K562 (cell line): ENCODE results near the gene NACC1. TPM values are rescaled to one million over a fixed set of nuclear protein-coding genes. Genes with fewer than 3 reads are reported as not detected.
A peak's percentile ranks its signal among the peaks of the same experiment; 100 is the strongest.

Experiments used
- CEBPZ ChIP-seq: fragments of 150-350 bp; IDR thresholded peaks from 2 replicates; pipeline ENCODE4 v1.6.1; 2014; ENCODE audit warnings: low read depth, mild to moderate bottlenecking, low read length, borderline replicate concordance
- EGR1 ChIP-seq: fragments of 450-650 bp; conservative IDR thresholded peaks from 2 replicates; pipeline ENCODE4 v1.6.1; 2017; ENCODE audit warnings: mild to moderate bottlenecking
- EZH2 ChIP-seq: IDR thresholded peaks from 2 replicates; pipeline ENCODE4 v1.6.1; 2012; ENCODE audit warnings: low read depth, mild to moderate bottlenecking, inconsistent platforms, low read length, borderline replicate concordance
- KDM5B ChIP-seq: fragments of 200-600 bp; sonication (generic); IDR thresholded peaks from 2 replicates; pipeline ENCODE4 v1.6.1; 2012; ENCODE audit warnings: low read depth, mild to moderate bottlenecking, moderate library complexity, low read length, control low read depth, inconsistent platforms; ENCODE audit not compliant: insufficient replicate concordance
- MEF2D ChIP-seq: conservative IDR thresholded peaks from 2 replicates; pipeline ENCODE4 v1.6.1; 2016; ENCODE audit warnings: low read depth, missing genetic modification characterization, missing compliant biosample characterization
- MNT ChIP-seq, 2 experiments: fragments of 450-650 bp; conservative IDR thresholded peaks; 2 replicates each; pipeline ENCODE4 v1.6.1; 2017; ENCODE audit warnings: mild to moderate bottlenecking in 2 of 2, moderate library complexity in 2 of 2
- MYC ChIP-seq, 2 experiments: fragments of 250-450 bp in 1 of 2; sonication (Bioruptor Pico) in 1 of 2; IDR thresholded peaks; 2 replicates each; pipeline versions ENCODE4 v1.5.1 to v1.6.1; 2012 to 2021; ENCODE audit warnings: low read depth in 2 of 2, borderline replicate concordance in 1 of 2, improper control_type of control experiment in 1 of 2, low read length in 1 of 2, mild to moderate bottlenecking in 1 of 2, moderate library complexity in 1 of 2
- NR2C2 ChIP-seq, 2 experiments: fragments of 200-800 bp in 1 of 2; sonication (Bioruptor generic) in 1 of 2; sonication (generic) in 1 of 2; formaldehyde crosslinking in 1 of 2; IDR thresholded peaks; 2 replicates each; pipeline versions ENCODE4 v1.6.1 to v1.8.0; 2016 to 2022; ENCODE audit warnings: mild to moderate bottlenecking in 1 of 2, missing compliant biosample characterization in 1 of 2, missing genetic modification characterization in 1 of 2, missing genetic modification reagents in 1 of 2
- PTRF ChIP-seq: fragments of 450-650 bp; IDR thresholded peaks from 2 replicates; pipeline ENCODE4 v1.6.1; 2016; ENCODE audit warnings: mild to moderate bottlenecking, missing genetic modification characterization, missing compliant biosample characterization
- RCOR1 ChIP-seq, 2 experiments: IDR thresholded peaks; 2 replicates each; pipeline ENCODE4 v1.6.1; 2012; ENCODE audit warnings: low read depth in 2 of 2, low read length in 2 of 2, borderline replicate concordance in 1 of 2, improper control_type of control experiment in 1 of 2
- SMARCE1 ChIP-seq: fragments of 450-650 bp; IDR thresholded peaks from 2 replicates; pipeline ENCODE4 v1.7.1; 2016; ENCODE audit warnings: mild to moderate bottlenecking
- TCF7L2 ChIP-seq: fragments of 150-350 bp; IDR thresholded peaks from 2 replicates; pipeline ENCODE4 v1.6.1; 2016; ENCODE audit warnings: low read depth, mild to moderate bottlenecking, low read length, moderate library complexity
- ZNF780A ChIP-seq: fragments of 250-450 bp; sonication (Bioruptor Pico); IDR thresholded peaks from 2 replicates; pipeline ENCODE4 v1.5.0; 2021; ENCODE audit warnings: mild to moderate bottlenecking
- polyA plus RNA-seq, 8 experiments: library from polyadenylated mRNA; depleted of rRNA in 4 of 8; stranded (reverse) in 5 of 8; unstranded in 3 of 8; fragments of >200 nt; fragmentation: Nextera tagmentation in 2 of 8; fragmentation: Illumina TruSeq in 1 of 8; extraction: Ambion mirVana in 2 of 8; extraction: Trizol in 1 of 8; gene quantifications; 2 replicates each; pipeline versions ENCODE4 v1.2.1 to v1.2.3, GENCODE V29; 2011 to 2014; ENCODE audit warnings: inconsistent platforms in 1 of 8, missing spikeins in 1 of 8
- total RNA-seq, 7 experiments: library from RNA; depleted of rRNA in 6 of 7; stranded (reverse); fragments of >200 nt in 6 of 7; fragmentation: Illumina TruSeq in 2 of 7; extraction: Trizol in 2 of 7; gene quantifications; 2 replicates each; pipeline versions ENCODE4 v1.2.1 to v1.2.3, GENCODE V29; 2011 to 2021; ENCODE audit warnings: low replicate concordance in 1 of 7
- TF ChIP-seq, protein P1 (sequence below): fragments of 450-650 bp; formaldehyde crosslinking; IDR thresholded peaks from 2 replicates; pipeline ENCODE4 v1.4.0; 2022; ENCODE audit warnings: mild to moderate bottlenecking, moderate library complexity
- TF ChIP-seq, protein P2 (sequence below): sonication (generic); formaldehyde crosslinking; IDR thresholded peaks from 2 replicates; pipeline ENCODE4 v1.8.0; 2022; ENCODE audit warnings: mild to moderate bottlenecking, low read depth, missing genetic modification reagents
- TF ChIP-seq, protein P3 (sequence below): fragments of 250-450 bp; sonication (Bioruptor Pico); IDR thresholded peaks from 2 replicates; pipeline ENCODE4 v1.5.0; 2020; ENCODE audit warnings: mild to moderate bottlenecking

The NACC1 gene
- total and polyA plus RNA-seq, 9 of the 15 experiments (the other 6 are each of a cell fraction or from before 2014, with no cell fraction given) = 0.04 to 96.6 (median 25.8) TPM

- TF ChIP-seq NR2C2 (CRISPR knock-in tag; IDR thresholded peaks at IDR 0.05) = peak; percentile 56; the same call in 1 of the 2 replicates
- peak; percentile 95 for TF ChIP-seq NR2C2 (tag; IDR thresholded peaks at IDR 0.05)
- TF ChIP-seq, protein P1, sequence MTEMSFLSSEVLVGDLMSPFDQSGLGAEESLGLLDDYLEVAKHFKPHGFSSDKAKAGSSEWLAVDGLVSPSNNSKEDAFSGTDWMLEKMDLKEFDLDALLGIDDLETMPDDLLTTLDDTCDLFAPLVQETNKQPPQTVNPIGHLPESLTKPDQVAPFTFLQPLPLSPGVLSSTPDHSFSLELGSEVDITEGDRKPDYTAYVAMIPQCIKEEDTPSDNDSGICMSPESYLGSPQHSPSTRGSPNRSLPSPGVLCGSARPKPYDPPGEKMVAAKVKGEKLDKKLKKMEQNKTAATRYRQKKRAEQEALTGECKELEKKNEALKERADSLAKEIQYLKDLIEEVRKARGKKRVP (CRISPR knock-in tag) = peak; percentile 21; the same call in 1 of the 2 replicates
- TF ChIP-seq KDM5B = peak; percentile 80
- TF ChIP-seq, protein P2, sequence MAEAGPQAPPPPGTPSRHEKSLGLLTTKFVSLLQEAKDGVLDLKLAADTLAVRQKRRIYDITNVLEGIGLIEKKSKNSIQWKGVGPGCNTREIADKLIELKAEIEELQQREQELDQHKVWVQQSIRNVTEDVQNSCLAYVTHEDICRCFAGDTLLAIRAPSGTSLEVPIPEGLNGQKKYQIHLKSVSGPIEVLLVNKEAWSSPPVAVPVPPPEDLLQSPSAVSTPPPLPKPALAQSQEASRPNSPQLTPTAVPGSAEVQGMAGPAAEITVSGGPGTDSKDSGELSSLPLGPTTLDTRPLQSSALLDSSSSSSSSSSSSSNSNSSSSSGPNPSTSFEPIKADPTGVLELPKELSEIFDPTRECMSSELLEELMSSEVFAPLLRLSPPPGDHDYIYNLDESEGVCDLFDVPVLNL (CRISPR knock-in tag) = no peak
- peak; percentile 51; the same call in 1 of the 2 replicates for TF ChIP-seq TCF7L2
- TF ChIP-seq CEBPZ = no peak
- TF ChIP-seq EGR1 = peak; percentile 92
- TF ChIP-seq PTRF (tag) = no peak
- peak; percentile 96 for TF ChIP-seq SMARCE1
- peak; percentile 81 for TF ChIP-seq MYC (IDR thresholded peaks at IDR 0.05; ENCODE audit: low read depth, low read length)
- TF ChIP-seq MYC (CRISPR knock-in tag; IDR thresholded peaks at IDR 0.05; ENCODE audit: borderline replicate concordance, low read depth) = no peak
- no peak for TF ChIP-seq EZH2
- peak; percentile 69 for TF ChIP-seq MEF2D
- TF ChIP-seq, protein P3, sequence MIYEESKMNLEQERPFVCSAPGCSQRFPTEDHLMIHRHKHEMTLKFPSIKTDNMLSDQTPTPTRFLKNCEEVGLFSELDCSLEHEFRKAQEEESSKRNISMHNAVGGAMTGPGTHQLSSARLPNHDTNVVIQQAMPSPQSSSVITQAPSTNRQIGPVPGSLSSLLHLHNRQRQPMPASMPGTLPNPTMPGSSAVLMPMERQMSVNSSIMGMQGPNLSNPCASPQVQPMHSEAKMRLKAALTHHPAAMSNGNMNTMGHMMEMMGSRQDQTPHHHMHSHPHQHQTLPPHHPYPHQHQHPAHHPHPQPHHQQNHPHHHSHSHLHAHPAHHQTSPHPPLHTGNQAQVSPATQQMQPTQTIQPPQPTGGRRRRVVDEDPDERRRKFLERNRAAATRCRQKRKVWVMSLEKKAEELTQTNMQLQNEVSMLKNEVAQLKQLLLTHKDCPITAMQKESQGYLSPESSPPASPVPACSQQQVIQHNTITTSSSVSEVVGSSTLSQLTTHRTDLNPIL = no peak; the same call in 1 of the 2 replicates
- TF ChIP-seq RCOR1 (IDR thresholded peaks at IDR 0.05; ENCODE audit: borderline replicate concordance in 1 of 2, low read depth in 2 of 2, low read length in 2 of 2) = peak in 1 of 2 experiments; percentile 91; a peak in 3 of 4 replicates
- TF ChIP-seq ZNF780A (CRISPR knock-in tag) = no peak
- TF ChIP-seq MNT (conservative IDR thresholded peaks at IDR 0.05) = peak; percentile 79 to 89
Observed at GRCh38 chr19:13102666-13103580, 15.1 kb upstream of the NACC1 start, which contains the start of gene LYL1 (continued).
